NB4 (cell line): ENCODE results near the gene MBNL2.

Experiments used
- MAX ChIP-seq: IDR thresholded peaks from 2 replicates; pipeline ENCODE4 v1.6.1; 2011; ENCODE audit warnings: low read depth, low read length
- POLR2A ChIP-seq: IDR thresholded peaks from 2 replicates; pipeline ENCODE4 v1.6.1; 2011; ENCODE audit warnings: mild to moderate bottlenecking; ENCODE audit not compliant: insufficient read length; ENCODE audit errors: extremely low read depth
- TF ChIP-seq, protein P1 (sequence below): IDR thresholded peaks from one replicate; pipeline ENCODE4 v1.5.1; 2012; ENCODE audit warnings: low read depth, low read length

GRCh38 chr13:97372936-97373335 is 150.8 kb downstream of the MBNL2 start:
- TF ChIP-seq, protein P1, sequence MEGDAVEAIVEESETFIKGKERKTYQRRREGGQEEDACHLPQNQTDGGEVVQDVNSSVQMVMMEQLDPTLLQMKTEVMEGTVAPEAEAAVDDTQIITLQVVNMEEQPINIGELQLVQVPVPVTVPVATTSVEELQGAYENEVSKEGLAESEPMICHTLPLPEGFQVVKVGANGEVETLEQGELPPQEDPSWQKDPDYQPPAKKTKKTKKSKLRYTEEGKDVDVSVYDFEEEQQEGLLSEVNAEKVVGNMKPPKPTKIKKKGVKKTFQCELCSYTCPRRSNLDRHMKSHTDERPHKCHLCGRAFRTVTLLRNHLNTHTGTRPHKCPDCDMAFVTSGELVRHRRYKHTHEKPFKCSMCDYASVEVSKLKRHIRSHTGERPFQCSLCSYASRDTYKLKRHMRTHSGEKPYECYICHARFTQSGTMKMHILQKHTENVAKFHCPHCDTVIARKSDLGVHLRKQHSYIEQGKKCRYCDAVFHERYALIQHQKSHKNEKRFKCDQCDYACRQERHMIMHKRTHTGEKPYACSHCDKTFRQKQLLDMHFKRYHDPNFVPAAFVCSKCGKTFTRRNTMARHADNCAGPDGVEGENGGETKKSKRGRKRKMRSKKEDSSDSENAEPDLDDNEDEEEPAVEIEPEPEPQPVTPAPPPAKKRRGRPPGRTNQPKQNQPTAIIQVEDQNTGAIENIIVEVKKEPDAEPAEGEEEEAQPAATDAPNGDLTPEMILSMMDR, result no peak
- TF ChIP-seq POLR2A, result no peak
- TF ChIP-seq MAX, result no peak
